ENCODE results near the gene PCCA.
"Not testable (repeated sequence)": the region's sequence is repeated elsewhere in the genome, so short reads cannot be mapped to it uniquely, and the experiment has no call there.

Gene PCCA

GRCh38 chr13:100075700-100076587 is 12.9 kb upstream of the PCCA start:
- no peak overlapping the region for H3K27ac Mint-ChIP-seq
- H3K36me3 Mint-ChIP-seq (ENCODE audit: low read depth), result peaks cover 10% of the 10 kb centered on the region
- peaks cover 19% of the 10 kb centered on the region for H3K27me3 Mint-ChIP-seq (ENCODE audit: low read depth, poor library complexity)
- no peak for DNase-seq
- H3K4me1 Mint-ChIP-seq, result peaks cover 11% of the 10 kb centered on the region
- no peak overlapping the region for H3K4me3 Mint-ChIP-seq
- peaks cover 32% of the 10 kb centered on the region for H3K9me3 Mint-ChIP-seq
- TF ChIP-seq CTCF (IDR thresholded peaks at IDR 0.05), result no peak

- H3K36me3 Mint-ChIP-seq (ENCODE audit: low read depth), result peaks cover 10% of the 10 kb centered on the region
- not testable (repeated sequence) for H3K27ac Mint-ChIP-seq, DNase-seq
- peak overlapping the region; percentile 71 for H3K4me3 Mint-ChIP-seq
- peaks cover 11% of the 10 kb centered on the region for H3K4me1 Mint-ChIP-seq
- peaks cover 32% of the 10 kb centered on the region for H3K9me3 Mint-ChIP-seq
- H3K27me3 Mint-ChIP-seq (ENCODE audit: low read depth, poor library complexity), result peaks cover 15% of the 10 kb centered on the region
Observed at GRCh38 chr13:100079003-100079402, 9.9 kb upstream of the PCCA start.

- H3K4me3 Mint-ChIP-seq; DNase-seq; H3K27me3 Mint-ChIP-seq (ENCODE audit: low read depth, poor library complexity): not testable (repeated sequence)
- peaks cover 14% of the 10 kb centered on the region for H3K9me3 Mint-ChIP-seq
- H3K36me3 Mint-ChIP-seq (ENCODE audit: low read depth), result peaks cover 16% of the 10 kb centered on the region
- H3K27ac Mint-ChIP-seq, result peak overlapping the region; percentile 64
- peaks cover 27% of the 10 kb centered on the region for H3K4me1 Mint-ChIP-seq
Observed at GRCh38 chr13:100083401-100083800, 5.5 kb upstream of the PCCA start.

- H3K27me3 Mint-ChIP-seq (ENCODE audit: low read depth, poor library complexity), result peaks cover 3% of the 10 kb centered on the region
- H3K27ac Mint-ChIP-seq, result peak overlapping the region; percentile 91
- peak; percentile 9 for DNase-seq
- H3K36me3 Mint-ChIP-seq (ENCODE audit: low read depth), result peaks cover 23% of the 10 kb centered on the region
- peak overlapping the region; percentile 94 for H3K4me3 Mint-ChIP-seq
- TF ChIP-seq CTCF (IDR thresholded peaks at IDR 0.05), result no peak
- H3K4me1 Mint-ChIP-seq, result peaks cover 40% of the 10 kb centered on the region
- peaks cover 6% of the 10 kb centered on the region for H3K9me3 Mint-ChIP-seq
Observed at GRCh38 chr13:100088273-100088643, 635 bp upstream of the PCCA start.

- peaks cover 25% of the 10 kb centered on the region for H3K36me3 Mint-ChIP-seq (ENCODE audit: low read depth)
- no peak overlapping the region for H3K27ac Mint-ChIP-seq
- peak overlapping the region; percentile 94 for H3K4me3 Mint-ChIP-seq
- peaks cover 8% of the 10 kb centered on the region for H3K9me3 Mint-ChIP-seq
- no peaks in the 10 kb centered on the region for H3K27me3 Mint-ChIP-seq (ENCODE audit: low read depth, poor library complexity)
- peaks cover 40% of the 10 kb centered on the region for H3K4me1 Mint-ChIP-seq
- no peak for DNase-seq
- TF ChIP-seq CTCF (IDR thresholded peaks at IDR 0.05), result no peak
Observed at GRCh38 chr13:100089465-100090032, 656 bp downstream of the PCCA start.

- TF ChIP-seq CTCF (IDR thresholded peaks at IDR 0.05), result no peak
- Mint-ChIP-seq H3K4me1 (peaks cover 40% of the 10 kb centered on the region), H3K36me3 (ENCODE audit: low read depth) (peaks cover 36% of the 10 kb centered on the region), H3K9me3 (peaks cover 21% of the 10 kb centered on the region), H3K27me3 (ENCODE audit: low read depth, poor library complexity) (no peaks in the 10 kb centered on the region), H3K4me3 (peak overlapping the region; percentile 0), H3K27ac (no peak overlapping the region)
- no peak for DNase-seq
Observed at GRCh38 chr13:100090861-100091260, 2.0 kb downstream of the PCCA start.
